ENCODE results near the gene CELSR1. TPM values are rescaled to one million over a fixed set of nuclear protein-coding genes. Genes with fewer than 3 reads are reported as not detected.

Gene CELSR1
- total and polyA plus RNA-seq, 8 donors, result 24.6 to 59.8 (median 33.3) TPM

DNA sequence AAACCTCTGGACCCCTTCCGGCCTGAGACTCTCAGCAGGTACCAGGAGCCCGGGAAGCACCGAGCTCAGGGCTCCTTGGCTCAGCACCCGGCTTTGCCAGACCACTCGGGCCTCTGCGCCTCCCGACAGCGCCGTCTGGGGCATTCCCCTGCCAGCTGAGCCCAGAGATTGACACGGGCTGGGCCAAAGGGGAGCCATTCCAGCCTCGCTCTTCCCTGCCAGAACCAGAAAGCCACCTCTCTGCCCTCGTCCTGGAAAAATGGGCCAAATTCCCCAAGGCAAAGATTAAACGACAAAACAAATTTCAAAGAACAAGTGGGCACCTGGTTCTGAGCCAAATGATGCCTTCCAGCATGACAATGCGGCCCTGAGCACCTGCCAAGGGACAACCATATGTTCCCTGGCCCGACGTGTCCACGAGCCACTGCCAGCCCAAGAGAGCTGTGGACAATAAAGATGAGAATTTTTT is 59.3 kb downstream of the CELSR1 start:
- H3K36me3 ChIP-seq, result no peaks in the 10 kb centered on the region
- no peak overlapping the region for H3K27ac ChIP-seq
- H3K9me3 ChIP-seq, result no peaks in the 10 kb centered on the region
- peaks cover 0 to 4% of the 10 kb centered on the region in 2 donors for H3K27me3 ChIP-seq
- ATAC-seq, result no peak
- peak in 1 of 4 donors; percentile 55 for DNase-seq
- no peak overlapping the region for H3K4me3 ChIP-seq
- TF ChIP-seq, protein P1, sequence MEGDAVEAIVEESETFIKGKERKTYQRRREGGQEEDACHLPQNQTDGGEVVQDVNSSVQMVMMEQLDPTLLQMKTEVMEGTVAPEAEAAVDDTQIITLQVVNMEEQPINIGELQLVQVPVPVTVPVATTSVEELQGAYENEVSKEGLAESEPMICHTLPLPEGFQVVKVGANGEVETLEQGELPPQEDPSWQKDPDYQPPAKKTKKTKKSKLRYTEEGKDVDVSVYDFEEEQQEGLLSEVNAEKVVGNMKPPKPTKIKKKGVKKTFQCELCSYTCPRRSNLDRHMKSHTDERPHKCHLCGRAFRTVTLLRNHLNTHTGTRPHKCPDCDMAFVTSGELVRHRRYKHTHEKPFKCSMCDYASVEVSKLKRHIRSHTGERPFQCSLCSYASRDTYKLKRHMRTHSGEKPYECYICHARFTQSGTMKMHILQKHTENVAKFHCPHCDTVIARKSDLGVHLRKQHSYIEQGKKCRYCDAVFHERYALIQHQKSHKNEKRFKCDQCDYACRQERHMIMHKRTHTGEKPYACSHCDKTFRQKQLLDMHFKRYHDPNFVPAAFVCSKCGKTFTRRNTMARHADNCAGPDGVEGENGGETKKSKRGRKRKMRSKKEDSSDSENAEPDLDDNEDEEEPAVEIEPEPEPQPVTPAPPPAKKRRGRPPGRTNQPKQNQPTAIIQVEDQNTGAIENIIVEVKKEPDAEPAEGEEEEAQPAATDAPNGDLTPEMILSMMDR (IDR thresholded peaks at IDR 0.05), result no peak
- intact Hi-C loops (cut with DNase I), result no loop called here
- no peaks in the 10 kb centered on the region for H3K4me1 ChIP-seq

DNA sequence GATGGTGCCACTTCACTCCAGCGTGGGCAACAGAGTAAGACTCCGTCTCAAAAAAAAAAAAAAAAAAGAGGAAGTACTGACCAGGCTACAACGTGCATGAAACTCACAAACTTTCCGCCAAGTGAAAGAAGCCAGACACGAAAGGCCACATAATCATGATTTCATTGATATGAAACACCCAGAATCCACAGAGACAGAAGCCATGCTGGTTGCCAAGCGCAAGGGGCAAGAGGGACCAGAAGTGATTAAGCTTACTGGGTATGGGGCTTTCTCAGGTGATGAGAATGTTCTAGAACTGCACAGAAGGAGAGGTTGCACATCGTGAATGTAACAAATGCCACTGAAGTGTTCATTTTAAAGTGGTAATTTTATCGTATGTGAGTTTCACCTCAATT is 60.9 kb downstream of the CELSR1 start:
- Histone ChIP-seq H3K36me3 (no peaks in the 10 kb centered on the region), H3K27me3 (peaks cover 0 to 4% of the 10 kb centered on the region in 2 donors), H3K4me1 (no peaks in the 10 kb centered on the region), H3K27ac (no peak overlapping the region), H3K9me3 (no peaks in the 10 kb centered on the region), H3K4me3 (no peak overlapping the region)
- ATAC-seq, result no peak
- DNase-seq, result no peak
- intact Hi-C loops (cut with DNase I), result no loop called here
- TF ChIP-seq, protein P1 (IDR thresholded peaks at IDR 0.05), result no peak

DNA sequence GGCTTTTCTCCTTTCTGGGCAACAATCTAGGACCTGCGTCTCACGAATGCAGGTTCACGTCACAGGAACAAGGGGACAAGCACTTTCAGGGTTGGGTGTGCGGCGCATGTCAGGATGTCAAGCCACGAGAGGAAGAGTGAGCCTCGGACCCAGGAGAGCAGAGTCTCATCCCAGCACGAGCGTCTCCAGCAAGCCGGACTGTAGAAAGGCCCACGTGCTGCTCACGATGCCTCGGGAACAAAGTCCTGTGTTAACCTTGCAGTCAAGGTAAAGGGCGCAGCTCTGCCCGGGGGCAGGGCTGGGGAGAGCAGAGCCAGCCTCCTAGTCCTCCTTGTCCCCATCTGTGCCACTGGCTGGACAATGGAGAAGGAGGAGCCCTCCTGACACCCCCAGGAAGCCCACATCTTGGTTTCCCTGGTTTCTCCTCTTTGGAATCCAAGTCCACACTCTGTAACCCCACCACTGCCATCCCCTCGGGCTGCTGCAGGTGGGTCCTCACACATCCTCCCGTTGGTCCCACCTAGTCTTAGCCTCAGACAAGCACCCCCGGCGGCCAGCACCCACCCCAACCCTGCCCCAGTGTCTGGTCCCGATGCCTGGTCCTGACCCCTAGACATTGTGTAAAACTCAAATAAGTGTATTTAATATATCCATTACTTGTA is 63.4 kb downstream of the CELSR1 start:
- TF ChIP-seq, protein P1 (IDR thresholded peaks at IDR 0.05), result no peak
- Histone ChIP-seq H3K27me3 (peaks cover 0 to 4% of the 10 kb centered on the region in 2 donors), H3K27ac (no peak overlapping the region), H3K4me1 (no peaks in the 10 kb centered on the region), H3K4me3 (no peak overlapping the region), H3K9me3 (no peaks in the 10 kb centered on the region), H3K36me3 (no peaks in the 10 kb centered on the region)
- DNase-seq (peak in 1 of 4 donors; percentile 47), ATAC-seq (no peak)
- intact Hi-C loops (cut with DNase I), result no loop called here

DNA sequence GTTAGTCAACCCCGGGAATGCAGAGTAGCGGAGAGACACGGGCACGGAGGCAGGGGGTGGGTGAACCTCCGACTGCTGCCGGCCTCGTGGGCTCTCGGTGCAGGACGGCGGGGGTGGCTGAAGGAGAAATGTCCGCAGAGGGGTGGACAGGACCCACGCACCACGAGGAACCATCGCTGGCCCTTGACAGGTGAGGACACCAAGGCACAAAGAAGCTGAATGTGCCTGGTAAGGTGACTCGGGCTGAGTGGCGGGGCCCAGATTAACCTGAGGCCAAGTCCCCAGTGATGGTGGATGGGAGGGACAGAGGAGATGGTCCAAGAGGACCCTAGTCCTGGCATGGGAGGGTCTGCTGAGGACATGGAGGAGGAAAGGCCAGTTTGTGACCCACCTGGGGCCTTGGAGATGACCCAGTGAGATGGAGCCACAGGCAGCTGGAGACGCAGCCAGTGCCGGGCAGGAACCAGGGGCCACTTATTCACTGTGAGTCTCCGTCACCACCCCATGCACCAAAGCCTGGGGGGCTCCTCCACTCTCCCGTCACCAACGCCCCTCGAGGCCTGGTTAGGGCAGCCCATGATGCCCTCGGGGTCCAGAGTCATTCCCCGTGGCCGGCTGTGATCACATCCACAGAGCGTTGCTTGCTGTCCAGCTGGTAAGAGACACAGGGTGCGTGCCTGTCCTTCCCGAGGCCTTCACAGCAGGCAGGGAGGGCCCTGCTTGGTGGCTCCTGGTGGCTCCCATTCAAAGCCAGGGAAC is 64.2 kb downstream of the CELSR1 start:
- intact Hi-C loops (cut with DNase I), result no loop called here
- no peak for ATAC-seq
- DNase-seq, result peak in 1 of 4 donors; percentile 54
- no peak overlapping the region for H3K27ac ChIP-seq
- H3K9me3 ChIP-seq, result no peaks in the 10 kb centered on the region
- TF ChIP-seq, protein P1 (IDR thresholded peaks at IDR 0.05), result no peak
- no peaks in the 10 kb centered on the region for H3K4me1 ChIP-seq
- no peak overlapping the region for H3K4me3 ChIP-seq
- H3K27me3 ChIP-seq, result peaks cover 0 to 4% of the 10 kb centered on the region in 2 donors
- H3K36me3 ChIP-seq, result no peaks in the 10 kb centered on the region

DNA sequence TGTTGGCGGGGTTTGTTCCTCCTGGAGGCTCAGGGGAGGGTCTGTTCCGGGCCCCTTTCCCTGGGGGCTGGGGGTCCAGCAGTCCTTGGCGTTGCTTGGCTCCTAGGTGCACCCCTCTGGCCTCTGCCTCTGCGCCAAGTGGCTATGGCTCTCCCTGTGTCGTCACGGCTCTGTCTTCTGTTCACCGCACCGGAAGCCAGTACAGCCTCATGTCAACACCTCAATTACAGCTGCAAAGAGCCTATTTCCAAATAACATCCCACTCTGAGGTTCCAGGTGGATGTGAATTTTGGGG is 64.8 kb downstream of the CELSR1 start:
- DNase-seq (peak in 1 of 4 donors; percentile 55), ATAC-seq (no peak)
- peaks cover 0 to 4% of the 10 kb centered on the region in 2 donors for H3K27me3 ChIP-seq
- H3K4me1 ChIP-seq, result no peaks in the 10 kb centered on the region
- intact Hi-C loops (cut with DNase I), result no loop called here
- H3K4me3 ChIP-seq, result no peak overlapping the region
- no peak overlapping the region for H3K27ac ChIP-seq
- H3K36me3 ChIP-seq, result no peaks in the 10 kb centered on the region
- H3K9me3 ChIP-seq, result no peaks in the 10 kb centered on the region
- TF ChIP-seq, protein P1 (IDR thresholded peaks at IDR 0.05), result no peak

All from left lung (tissue), 10 donors.